K562 (cell line): ENCODE measurements around the gene GOT2. TPM values are rescaled to one million over a fixed set of nuclear protein-coding genes. Genes with fewer than 3 reads are reported as not detected.

Source experiments
- ETS1 ChIP-seq: conservative IDR thresholded peaks from 2 replicates; pipeline ENCODE4 v1.6.1; 2011; ENCODE audit warnings: low read depth, mild to moderate bottlenecking, low read length; ENCODE audit not compliant: control insufficient read depth
- FOS ChIP-seq: IDR thresholded peaks from 3 replicates; pipeline ENCODE4 v1.6.1; 2011; ENCODE audit not compliant: insufficient read length; ENCODE audit errors: extremely low read depth
- HDAC6 ChIP-seq: IDR thresholded peaks from 2 replicates; pipeline ENCODE4 v1.6.1; 2012; ENCODE audit warnings: low read depth, mild to moderate bottlenecking, control low read depth, inconsistent platforms, low read length, moderate library complexity
- MITF ChIP-seq: IDR thresholded peaks from 2 replicates; pipeline ENCODE4 v1.6.1; 2014; ENCODE audit warnings: antibody characterized with exemption
- MNT ChIP-seq, 2 experiments: fragments of 450-650 bp; conservative IDR thresholded peaks; 2 replicates each; pipeline ENCODE4 v1.6.1; 2017; ENCODE audit warnings: mild to moderate bottlenecking in 2 of 2, moderate library complexity in 2 of 2
- MXI1 ChIP-seq: IDR thresholded peaks from 2 replicates; pipeline ENCODE4 v1.6.1; 2011; ENCODE audit warnings: low read depth, mild to moderate bottlenecking, improper control_type of control experiment, low read length
- NUFIP1 ChIP-seq: fragments of 450-650 bp; IDR thresholded peaks from 2 replicates; pipeline ENCODE4 v1.6.1; 2018; ENCODE audit not compliant: partially characterized antibody
- SMAD4 ChIP-seq: fragments of 250-450 bp; sonication (Bioruptor Pico); conservative IDR thresholded peaks from 2 replicates; pipeline ENCODE4 v1.8.0; 2021; ENCODE audit warnings: inconsistent platforms, mild to moderate bottlenecking, moderate library complexity
- TOE1 ChIP-seq, 2 experiments: fragments of 450-650 bp in 1 of 2; sonication (generic) in 1 of 2; formaldehyde crosslinking in 1 of 2; IDR thresholded peaks; 2 replicates each; pipeline versions ENCODE4 v1.7.1 to v1.8.0; 2016 to 2022; ENCODE audit warnings: borderline replicate concordance in 2 of 2, mild to moderate bottlenecking in 2 of 2, antibody characterized with exemption in 1 of 2, inconsistent platforms in 1 of 2, low read depth in 1 of 2, missing genetic modification reagents in 1 of 2, moderate library complexity in 1 of 2
- ZC3H8 ChIP-seq: fragments of 450-650 bp; IDR thresholded peaks from 2 replicates; pipeline ENCODE4 v1.6.1; 2017
- ZNF143 ChIP-seq: sonication (generic); formaldehyde crosslinking; IDR thresholded peaks from 2 replicates; pipeline ENCODE4 v1.9.0; 2022; ENCODE audit warnings: mild to moderate bottlenecking, missing genetic modification reagents
- ZNF780A ChIP-seq: fragments of 250-450 bp; sonication (Bioruptor Pico); IDR thresholded peaks from 2 replicates; pipeline ENCODE4 v1.5.0; 2021; ENCODE audit warnings: mild to moderate bottlenecking
- polyA plus RNA-seq, 8 experiments: library from polyadenylated mRNA; depleted of rRNA in 4 of 8; stranded (reverse) in 5 of 8; unstranded in 3 of 8; fragments of >200 nt; fragmentation: Nextera tagmentation in 2 of 8; fragmentation: Illumina TruSeq in 1 of 8; extraction: Ambion mirVana in 2 of 8; extraction: Trizol in 1 of 8; gene quantifications; 2 replicates each; pipeline versions ENCODE4 v1.2.1 to v1.2.3, GENCODE V29; 2011 to 2014; ENCODE audit warnings: inconsistent platforms in 1 of 8, missing spikeins in 1 of 8
- total RNA-seq, 7 experiments: library from RNA; depleted of rRNA in 6 of 7; stranded (reverse); fragments of >200 nt in 6 of 7; fragmentation: Illumina TruSeq in 2 of 7; extraction: Trizol in 2 of 7; gene quantifications; 2 replicates each; pipeline versions ENCODE4 v1.2.1 to v1.2.3, GENCODE V29; 2011 to 2021; ENCODE audit warnings: low replicate concordance in 1 of 7
- TF ChIP-seq, protein P1 (sequence below), 2 experiments: IDR thresholded peaks; 2 replicates each; pipeline ENCODE4 v1.6.1; 2011; ENCODE audit warnings: borderline replicate concordance in 1 of 2, control low read depth in 1 of 2, low read depth in 1 of 2, low read length in 1 of 2, mild to moderate bottlenecking in 1 of 2, mixed read lengths in 1 of 2, moderate library complexity in 1 of 2; ENCODE audit not compliant: insufficient read depth in 1 of 2, insufficient read length in 1 of 2, poor library complexity in 1 of 2, severe bottlenecking in 1 of 2; ENCODE audit errors: extremely low read depth in 1 of 2

The GOT2 gene
- total and polyA plus RNA-seq, 9 of the 15 experiments (the other 6 are each of a cell fraction or from before 2014, with no cell fraction given), result 43.1 to 190 (median 80.2) TPM

GRCh38 chr16:58684354-58685083 is 49.6 kb downstream of the GOT2 start, which contains the start of gene SLC38A7 (continued):
- TF ChIP-seq TOE1 (IDR thresholded peaks at IDR 0.05; ENCODE audit: borderline replicate concordance) (peak; percentile 95), TOE1 (CRISPR knock-in tag; IDR thresholded peaks at IDR 0.05; ENCODE audit: borderline replicate concordance, low read depth) (no peak), MNT (conservative IDR thresholded peaks at IDR 0.05) (peak; percentile 86 to 94), SMAD4 (no peak), ZNF780A (CRISPR knock-in tag) (no peak), MXI1 (peak; percentile 61; the same call in 1 of the 2 replicates), ETS1 (peak; percentile 100), MITF (peak; percentile 91), NUFIP1 (no peak), ZNF143 (CRISPR knock-in tag) (peak; percentile 97), FOS (peak; percentile 49), ZC3H8 (no peak), HDAC6 (no peak)
- TF ChIP-seq, protein P1, sequence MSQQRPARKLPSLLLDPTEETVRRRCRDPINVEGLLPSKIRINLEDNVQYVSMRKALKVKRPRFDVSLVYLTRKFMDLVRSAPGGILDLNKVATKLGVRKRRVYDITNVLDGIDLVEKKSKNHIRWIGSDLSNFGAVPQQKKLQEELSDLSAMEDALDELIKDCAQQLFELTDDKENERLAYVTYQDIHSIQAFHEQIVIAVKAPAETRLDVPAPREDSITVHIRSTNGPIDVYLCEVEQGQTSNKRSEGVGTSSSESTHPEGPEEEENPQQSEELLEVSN (IDR thresholded peaks at IDR 0.05; ENCODE audit: borderline replicate concordance in 1 of 2, extremely low read depth in 1 of 2, insufficient read depth in 1 of 2, insufficient read length in 1 of 2, low read depth in 1 of 2, low read length in 1 of 2, poor library complexity in 1 of 2, severe bottlenecking in 1 of 2), result peak; percentile 41 to 64
